Activated naive CD8-positive, alpha-beta T cell treated with anti-CD3 and anti-CD28 coated beads, Interleukin-2, amount 50 U/mL, for 16 hours (primary cell): ENCODE measurements around the gene ZCCHC7.
"Not testable (repeated sequence)": the region's sequence is repeated elsewhere in the genome, so short reads cannot be mapped to it uniquely, and the experiment has no call there.

ENCODE experiments used
- DNase-seq: peaks from one replicate; pipeline ENCODE4 v3.0.0-alpha.2; 2020; ENCODE audit warnings: low read depth, low spot score

ZCCHC7 gene

DNA sequence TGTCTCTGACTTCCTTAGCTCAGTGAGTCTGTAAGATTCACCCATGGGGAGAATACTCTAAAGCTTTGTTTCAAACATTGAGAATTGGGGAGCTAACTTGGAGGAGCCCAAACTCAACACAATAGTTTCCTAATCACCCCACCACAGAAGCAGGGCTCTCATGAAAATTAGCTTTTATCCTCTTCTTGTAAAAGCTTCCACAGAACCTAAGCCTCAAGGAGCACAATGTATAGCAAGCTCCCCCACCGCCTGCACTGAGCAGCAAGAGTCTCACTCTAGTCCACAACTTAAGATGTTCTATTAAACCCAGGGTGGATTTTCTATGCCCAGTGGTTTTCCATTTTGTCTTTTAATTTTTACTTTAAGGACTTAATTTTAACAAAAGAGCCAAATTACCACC lies 253.2 kb downstream of the ZCCHC7 start:
- no peak for DNase-seq

DNA sequence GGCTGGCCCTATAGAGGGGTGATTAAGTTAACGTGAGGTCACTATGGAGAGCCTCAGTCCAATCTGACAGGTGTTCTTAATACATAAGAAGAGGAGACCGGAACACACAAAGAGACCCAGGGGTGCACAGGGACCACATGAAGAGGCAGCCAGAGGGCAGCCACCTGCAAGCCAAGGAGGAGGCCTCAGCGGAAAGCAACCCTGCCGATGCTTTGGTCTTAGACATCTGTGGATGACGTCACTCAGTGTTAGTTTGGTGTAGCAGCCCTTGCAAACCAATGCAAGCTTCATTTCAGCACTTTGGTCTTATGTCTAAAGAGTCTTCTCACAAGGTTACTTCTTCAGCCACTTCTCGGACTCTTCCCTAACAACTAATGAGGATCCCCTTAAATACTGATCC lies 254.5 kb downstream of the ZCCHC7 start:
- DNase-seq: no peak

DNA sequence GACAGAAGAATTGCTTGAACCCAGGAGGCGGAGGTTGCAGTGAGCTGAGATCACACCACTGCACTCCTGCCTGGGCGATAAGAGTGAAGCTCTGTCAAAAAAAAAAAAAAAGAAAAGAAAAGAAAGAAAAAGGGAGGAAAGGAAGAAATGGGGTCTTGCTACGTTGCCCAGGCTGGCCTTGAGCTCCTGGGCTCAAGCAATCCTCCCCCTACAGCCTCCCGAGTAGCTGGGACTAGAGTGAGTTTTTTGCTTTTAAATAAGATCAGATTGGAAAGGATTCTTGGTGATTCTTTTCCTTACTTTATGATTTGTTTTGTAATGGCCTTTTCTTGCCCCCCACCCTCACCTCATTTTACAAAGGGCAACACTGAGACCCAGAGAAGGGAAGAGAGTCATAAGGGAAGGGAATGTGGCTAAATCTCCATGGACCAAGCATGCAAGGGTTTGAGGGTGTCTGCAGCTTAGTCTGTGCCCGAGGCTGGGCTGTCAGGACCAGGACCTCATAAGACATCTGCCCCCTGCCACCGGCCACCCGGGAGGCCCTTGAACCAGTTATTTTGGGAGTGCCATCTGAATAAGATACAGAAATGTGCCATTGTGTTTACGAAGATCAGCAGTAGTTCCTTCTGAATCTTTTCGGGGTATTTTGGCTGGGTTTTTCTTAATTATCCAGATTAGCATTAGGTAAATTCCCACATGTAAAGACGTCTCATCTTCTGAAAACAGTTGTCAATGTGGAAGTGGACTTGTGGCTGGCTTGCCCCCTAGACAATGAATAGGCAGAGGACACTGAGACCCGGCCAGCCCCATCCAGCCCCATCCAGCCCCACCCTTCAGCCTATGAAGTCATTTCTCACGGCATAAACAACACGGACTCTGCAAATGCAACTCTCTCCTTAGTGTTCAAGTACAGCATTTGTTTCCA lies 257.6 kb downstream of the ZCCHC7 start:
- no peak for DNase-seq

- DNase-seq: no peak
Measured at GRCh38 chr9:37378613-37379004, 258.2 kb downstream of the ZCCHC7 start.

DNA sequence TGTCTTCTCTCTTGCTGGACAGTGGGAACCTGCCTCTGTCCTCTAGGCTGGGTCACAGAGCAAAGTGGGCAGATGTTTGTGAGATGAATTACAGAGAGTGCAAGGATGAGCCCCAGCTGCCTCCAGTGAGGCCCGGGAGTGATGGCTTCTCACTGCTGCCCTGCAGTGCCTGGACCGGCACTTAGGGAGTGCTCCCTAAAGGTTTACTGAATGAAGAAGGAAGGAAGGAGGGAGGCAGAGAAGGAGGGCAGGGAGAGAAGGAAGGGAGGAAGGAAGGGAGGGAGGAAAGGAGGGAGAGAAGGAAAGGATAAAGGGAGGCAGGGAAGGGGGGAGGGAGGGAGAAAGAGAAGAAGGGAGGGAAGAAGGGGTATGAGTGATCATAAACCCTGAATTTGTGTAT lies 259.5 kb downstream of the ZCCHC7 start:
- no peak for DNase-seq

- no peak for DNase-seq
Measured at GRCh38 chr9:37380570-37380969, 260.2 kb downstream of the ZCCHC7 start.

DNA sequence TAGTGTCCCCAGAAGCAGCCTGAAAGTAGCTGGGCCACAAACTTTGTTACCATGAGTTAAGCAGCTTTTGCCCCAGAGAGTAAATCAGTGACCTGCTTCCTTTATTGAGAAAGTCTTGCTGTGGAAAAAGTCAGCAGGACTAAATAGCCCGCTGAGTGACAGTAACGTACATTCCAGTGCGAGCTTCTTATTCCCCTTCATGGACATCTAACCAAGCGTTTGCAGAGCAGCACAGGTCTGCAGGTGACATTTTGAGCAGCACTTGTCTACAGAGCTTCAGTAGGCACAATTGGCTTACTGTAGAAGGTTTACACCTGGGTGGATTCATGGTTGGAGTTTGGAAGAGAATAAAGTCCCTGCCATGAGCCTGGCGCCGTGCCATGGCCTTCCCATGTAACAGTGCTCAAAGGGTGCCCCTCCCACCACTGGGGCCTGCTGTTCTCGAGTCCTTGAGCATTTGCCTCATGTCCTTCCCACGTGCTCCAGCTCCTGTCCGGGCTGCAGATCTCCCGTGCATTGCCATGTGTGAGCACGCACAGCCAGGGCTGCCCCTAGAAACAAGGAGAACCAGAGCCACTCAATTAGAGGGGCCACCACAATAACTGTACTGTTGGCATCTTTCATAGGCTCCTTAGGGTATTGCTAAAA lies 260.8 kb downstream of the ZCCHC7 start:
- DNase-seq: no peak

DNA sequence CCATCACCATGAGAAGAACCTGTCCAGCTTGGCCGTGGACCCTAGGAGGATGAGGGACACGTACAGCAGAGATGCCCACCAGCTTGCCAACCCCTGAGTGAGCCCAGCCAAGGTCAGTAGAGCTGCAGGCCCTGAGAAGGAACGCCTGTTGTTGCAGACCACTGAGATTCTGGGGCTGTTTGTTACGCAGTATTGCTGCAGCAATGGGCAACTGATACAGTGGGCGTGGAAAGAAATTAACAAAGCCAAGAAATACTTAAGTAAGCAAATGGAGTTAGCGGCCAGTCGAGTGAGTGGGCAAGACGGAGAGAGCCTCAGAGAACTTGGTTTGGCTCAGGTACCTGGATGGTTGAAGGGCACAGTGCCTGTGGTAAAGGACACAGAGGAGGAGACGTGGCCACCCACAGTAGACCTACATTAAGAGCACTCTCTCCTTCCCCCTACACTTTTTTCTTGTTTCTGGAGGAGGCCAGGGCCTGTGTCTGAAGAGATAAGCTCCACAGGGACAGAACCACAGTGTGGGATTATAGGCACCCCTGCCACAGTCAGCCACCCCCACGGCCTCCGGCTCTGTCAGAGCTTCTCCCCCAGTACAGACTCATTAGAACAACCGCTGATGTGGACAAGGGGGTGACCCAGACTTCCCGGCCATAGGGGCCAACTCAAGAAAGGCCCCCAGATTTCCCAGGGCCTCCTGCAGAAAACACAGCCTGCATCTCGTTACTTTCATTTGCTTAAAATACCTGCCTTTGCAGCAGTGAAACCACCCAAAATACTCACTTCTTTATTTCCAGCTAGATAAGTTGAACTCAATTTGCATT lies 262.0 kb downstream of the ZCCHC7 start:
- DNase-seq: no peak

DNA sequence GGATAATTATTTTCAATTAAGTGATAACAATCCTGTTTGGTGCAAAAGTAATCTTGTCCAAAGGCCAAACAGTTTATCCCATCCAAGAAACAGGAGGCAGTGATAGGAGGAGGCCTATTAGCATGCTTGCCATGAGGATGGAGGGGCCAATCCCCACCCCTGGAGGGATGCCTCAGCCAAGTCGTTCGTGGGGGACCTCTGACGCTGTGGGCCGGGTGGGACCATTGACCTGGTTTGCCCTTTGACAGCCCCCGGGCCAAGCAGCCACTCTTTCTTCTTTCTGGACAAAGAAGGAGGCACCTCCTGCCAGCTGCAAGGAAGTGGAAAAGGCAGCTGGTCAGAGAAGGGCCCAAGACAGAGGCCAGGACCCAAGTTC lies 262.6 kb downstream of the ZCCHC7 start:
- no peak for DNase-seq

GRCh38 chr9:37383393-37383792 lies 263.0 kb downstream of the ZCCHC7 start:
- DNase-seq: no peak

GRCh38 chr9:37383876-37384746 lies 263.7 kb downstream of the ZCCHC7 start:
- no peak for DNase-seq

- no peak for DNase-seq
Measured at GRCh38 chr9:37385286-37385685, 264.9 kb downstream of the ZCCHC7 start.

- DNase-seq: no peak
Measured at GRCh38 chr9:37386988-37387387, 266.6 kb downstream of the ZCCHC7 start.

DNA sequence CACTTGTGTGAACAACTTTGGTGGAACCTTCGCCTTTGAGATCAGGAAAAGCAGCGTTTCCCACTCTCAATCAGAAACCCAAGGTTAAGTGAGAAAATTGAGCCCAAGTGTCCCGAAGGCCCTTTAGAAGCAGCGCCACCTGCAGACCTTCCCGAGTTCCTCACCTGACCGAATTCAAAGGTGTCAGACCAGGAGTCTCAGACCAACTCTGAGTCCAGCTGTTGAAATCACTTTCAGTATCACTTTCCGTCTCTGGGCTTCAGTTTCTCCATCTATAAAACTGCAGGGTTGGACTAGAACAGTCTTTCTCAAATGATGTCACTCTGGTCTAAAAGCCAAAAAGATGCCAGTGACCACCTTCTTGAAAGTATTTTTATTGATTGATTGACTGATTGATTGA lies 270.4 kb downstream of the ZCCHC7 start:
- DNase-seq: no peak

DNA sequence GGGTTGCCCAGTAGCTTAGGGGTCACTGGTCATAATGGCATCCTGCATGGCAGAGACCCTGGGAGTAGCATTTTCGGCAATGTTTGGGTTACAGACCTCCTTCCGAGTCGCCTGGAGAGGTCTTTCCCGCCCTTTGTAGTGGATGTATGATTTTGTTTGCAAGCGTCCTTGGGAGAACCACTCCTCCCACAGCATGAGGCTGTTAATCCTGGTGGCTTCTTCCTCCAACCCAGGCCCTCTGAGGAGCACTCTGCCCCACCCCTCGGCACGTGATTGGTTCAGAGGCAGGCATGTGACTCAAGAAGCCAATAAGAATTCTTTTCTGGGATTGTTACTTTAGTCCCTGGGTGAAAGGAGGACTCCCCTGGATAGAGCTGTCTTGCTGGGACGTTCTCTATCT lies 271.9 kb downstream of the ZCCHC7 start:
- no peak for DNase-seq

GRCh38 chr9:37395229-37395628 lies 274.9 kb downstream of the ZCCHC7 start:
- no peak for DNase-seq

- DNase-seq: no peak
Measured at GRCh38 chr9:37395663-37396062, 275.3 kb downstream of the ZCCHC7 start.

DNA sequence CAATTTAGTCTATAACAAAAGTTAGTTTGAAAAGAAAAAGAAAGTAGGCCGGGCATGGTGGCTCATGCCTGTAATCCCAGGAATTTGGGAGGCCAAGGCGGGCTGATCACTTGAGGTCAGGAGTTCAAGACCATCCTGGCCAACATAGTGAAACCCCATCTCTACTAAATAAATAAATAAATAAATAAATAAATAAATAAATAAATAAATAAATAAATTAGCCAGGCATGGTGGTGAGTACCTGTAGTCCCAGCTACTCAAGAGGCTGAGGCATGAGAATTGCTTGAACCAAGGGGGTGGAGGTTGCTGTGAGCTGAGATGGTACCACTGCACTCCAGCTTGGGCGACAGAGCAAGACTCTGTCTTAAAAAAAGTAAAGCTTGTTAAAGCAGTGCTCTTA lies 277.6 kb downstream of the ZCCHC7 start:
- DNase-seq: not testable (repeated sequence)

GRCh38 chr9:37398464-37399025 lies 278.2 kb downstream of the ZCCHC7 start:
- no peak for DNase-seq

DNA sequence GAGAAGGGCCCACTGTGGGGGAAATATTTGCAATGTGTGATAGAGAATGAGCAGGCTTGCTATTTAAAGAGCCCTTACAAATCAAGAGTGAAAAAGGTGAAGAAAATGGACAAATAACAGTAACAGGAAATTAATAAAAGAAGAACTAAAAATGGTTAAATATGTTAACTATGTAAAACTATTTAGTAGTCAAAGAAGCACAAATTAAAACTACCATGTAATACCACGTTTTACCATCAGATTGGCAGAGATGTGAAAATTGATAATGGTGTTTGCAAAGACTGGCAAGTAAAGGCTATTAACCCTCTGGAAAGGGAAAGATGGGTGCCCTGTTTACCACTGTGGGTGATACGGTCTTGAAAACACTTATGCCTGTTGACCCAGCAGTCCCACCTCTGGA lies 279.0 kb downstream of the ZCCHC7 start:
- DNase-seq: no peak

DNA sequence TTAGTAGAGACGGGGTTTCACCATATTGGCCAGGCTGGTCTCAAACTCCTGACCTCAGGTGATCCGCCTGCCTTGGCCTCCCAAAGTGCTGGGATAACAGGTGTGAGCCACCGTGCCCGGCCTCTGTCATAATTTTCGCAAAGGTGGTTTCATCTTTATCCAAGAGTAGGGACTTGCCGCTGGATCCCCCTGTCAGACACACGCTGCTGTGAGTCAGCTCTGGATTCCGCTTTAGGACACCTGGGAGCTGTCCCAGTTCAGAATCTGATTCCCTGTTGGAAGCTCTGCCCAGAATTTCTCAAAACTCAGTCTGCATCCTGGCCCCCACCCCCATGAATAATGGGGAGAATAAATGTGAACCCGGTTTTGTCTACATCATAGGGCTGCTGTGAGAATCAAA lies 284.2 kb downstream of the ZCCHC7 start:
- DNase-seq: no peak
